Measurements from ENCODE around the gene KLF16. TPM values are rescaled to one million over a fixed set of nuclear protein-coding genes. Genes with fewer than 3 reads are reported as not detected.

KLF16 gene
- total RNA-seq, 1 experiment from 2014 or later: 32.3 TPM

DNA sequence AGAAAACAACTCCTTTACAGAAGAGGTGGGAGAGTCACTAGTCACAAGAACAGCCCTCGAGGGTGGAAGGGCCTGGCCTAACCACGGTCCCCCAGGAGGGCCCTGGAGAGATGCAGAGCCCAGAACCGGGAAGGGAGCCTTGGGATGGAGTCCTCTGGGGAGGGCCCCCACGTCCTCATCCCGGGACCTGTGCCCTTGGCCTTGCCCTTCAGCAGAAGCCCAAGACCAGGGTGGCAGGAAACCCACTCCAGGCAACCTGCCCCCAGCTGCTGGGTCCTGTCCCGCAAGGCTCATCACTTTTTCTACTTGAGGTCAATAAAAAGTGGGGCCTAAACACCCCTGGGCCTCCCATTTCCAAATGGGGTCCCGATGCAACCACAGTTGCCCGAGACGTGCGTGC lies 49.0 kb downstream of the KLF16 start:
- Mint-ChIP-seq H3K4me3 (ENCODE audit: low read depth, unreplicated experiment) (no peak overlapping the region), H3K27me3 (ENCODE audit: unreplicated experiment) (no peaks in the 10 kb centered on the region), H3K9me3 (ENCODE audit: low read depth, unreplicated experiment) (no peaks in the 10 kb centered on the region), H3K36me3 (ENCODE audit: insufficient read depth, unreplicated experiment) (peaks cover 36% of the 10 kb centered on the region), H3K27ac (ENCODE audit: unreplicated experiment) (no peak overlapping the region), H3K4me1 (ENCODE audit: low read depth, unreplicated experiment) (peaks cover 23% of the 10 kb centered on the region)
- no TSS peak for BruUV-seq (replicated peaks)
- DNase-seq: no peak
- intact Hi-C loops (cut with micrococcal nuclease; ENCODE audit: unreplicated experiment): no loop called here
- TF ChIP-seq, protein P1, sequence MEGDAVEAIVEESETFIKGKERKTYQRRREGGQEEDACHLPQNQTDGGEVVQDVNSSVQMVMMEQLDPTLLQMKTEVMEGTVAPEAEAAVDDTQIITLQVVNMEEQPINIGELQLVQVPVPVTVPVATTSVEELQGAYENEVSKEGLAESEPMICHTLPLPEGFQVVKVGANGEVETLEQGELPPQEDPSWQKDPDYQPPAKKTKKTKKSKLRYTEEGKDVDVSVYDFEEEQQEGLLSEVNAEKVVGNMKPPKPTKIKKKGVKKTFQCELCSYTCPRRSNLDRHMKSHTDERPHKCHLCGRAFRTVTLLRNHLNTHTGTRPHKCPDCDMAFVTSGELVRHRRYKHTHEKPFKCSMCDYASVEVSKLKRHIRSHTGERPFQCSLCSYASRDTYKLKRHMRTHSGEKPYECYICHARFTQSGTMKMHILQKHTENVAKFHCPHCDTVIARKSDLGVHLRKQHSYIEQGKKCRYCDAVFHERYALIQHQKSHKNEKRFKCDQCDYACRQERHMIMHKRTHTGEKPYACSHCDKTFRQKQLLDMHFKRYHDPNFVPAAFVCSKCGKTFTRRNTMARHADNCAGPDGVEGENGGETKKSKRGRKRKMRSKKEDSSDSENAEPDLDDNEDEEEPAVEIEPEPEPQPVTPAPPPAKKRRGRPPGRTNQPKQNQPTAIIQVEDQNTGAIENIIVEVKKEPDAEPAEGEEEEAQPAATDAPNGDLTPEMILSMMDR (IDR thresholded peaks at IDR 0.05; ENCODE audit: unreplicated experiment): no peak
- CTCF ChIA-PET: no interaction called here

DNA sequence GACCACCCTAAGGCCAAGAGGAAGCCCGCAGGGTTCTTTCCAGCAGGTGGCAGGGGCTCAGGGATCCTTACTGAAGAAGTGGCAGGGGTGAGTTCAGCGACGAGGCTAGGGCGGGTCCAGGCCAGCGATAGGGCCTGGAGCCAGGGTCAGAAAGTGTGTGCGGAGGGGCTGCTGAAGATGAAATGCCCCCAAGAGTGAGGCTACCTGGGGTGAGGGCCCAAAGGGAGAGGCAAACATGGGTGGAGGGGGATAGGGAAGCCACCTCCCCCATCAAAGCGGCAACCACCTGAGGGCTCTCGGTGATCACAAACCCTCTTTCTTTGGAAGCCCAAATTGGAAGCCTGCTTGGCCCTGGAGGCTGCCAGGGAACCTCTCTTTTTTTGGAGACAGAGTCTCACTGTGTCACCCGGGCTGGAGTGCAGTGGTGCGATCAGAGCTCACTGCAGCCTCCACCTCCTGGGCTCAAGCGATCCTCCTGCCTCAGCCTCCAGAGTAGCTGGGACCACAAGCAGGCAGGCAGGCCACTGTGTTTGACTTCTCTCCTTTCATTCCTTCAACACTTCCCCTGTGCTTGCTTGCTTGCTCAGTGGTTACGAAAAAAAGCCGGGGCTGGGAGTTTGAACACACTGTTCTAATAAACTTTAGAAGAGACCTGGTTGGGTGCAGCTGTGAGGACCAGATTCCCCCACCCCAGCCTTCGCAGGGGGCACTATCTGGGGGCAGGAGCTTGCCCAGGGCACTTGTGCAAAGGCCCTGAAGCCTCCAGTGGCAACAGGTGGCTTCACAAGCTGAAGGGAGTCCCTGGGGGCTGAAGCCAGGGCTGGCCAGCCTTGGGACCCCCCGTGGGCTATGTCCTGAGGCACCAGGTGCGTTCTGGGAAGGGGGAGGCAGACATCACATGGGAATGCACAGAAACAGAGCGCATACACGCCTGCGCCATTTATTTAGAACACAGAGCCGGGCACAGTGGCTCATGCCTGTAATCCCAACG lies 49.9 kb downstream of the KLF16 start:
- Mint-ChIP-seq H3K27ac (ENCODE audit: unreplicated experiment) (peak overlapping the region; percentile 87), H3K9me3 (ENCODE audit: low read depth, unreplicated experiment) (no peaks in the 10 kb centered on the region), H3K4me3 (ENCODE audit: low read depth, unreplicated experiment) (peak overlapping the region; percentile 89), H3K27me3 (ENCODE audit: unreplicated experiment) (no peaks in the 10 kb centered on the region), H3K4me1 (ENCODE audit: low read depth, unreplicated experiment) (peaks cover 23% of the 10 kb centered on the region), H3K36me3 (ENCODE audit: insufficient read depth, unreplicated experiment) (peaks cover 36% of the 10 kb centered on the region)
- TF ChIP-seq, protein P1 (IDR thresholded peaks at IDR 0.05; ENCODE audit: unreplicated experiment): no peak
- no TSS peak for BruUV-seq (replicated peaks)
- no peak for DNase-seq
- CTCF ChIA-PET: no interaction called here
- intact Hi-C loops (cut with micrococcal nuclease; ENCODE audit: unreplicated experiment): no loop called here

DNA sequence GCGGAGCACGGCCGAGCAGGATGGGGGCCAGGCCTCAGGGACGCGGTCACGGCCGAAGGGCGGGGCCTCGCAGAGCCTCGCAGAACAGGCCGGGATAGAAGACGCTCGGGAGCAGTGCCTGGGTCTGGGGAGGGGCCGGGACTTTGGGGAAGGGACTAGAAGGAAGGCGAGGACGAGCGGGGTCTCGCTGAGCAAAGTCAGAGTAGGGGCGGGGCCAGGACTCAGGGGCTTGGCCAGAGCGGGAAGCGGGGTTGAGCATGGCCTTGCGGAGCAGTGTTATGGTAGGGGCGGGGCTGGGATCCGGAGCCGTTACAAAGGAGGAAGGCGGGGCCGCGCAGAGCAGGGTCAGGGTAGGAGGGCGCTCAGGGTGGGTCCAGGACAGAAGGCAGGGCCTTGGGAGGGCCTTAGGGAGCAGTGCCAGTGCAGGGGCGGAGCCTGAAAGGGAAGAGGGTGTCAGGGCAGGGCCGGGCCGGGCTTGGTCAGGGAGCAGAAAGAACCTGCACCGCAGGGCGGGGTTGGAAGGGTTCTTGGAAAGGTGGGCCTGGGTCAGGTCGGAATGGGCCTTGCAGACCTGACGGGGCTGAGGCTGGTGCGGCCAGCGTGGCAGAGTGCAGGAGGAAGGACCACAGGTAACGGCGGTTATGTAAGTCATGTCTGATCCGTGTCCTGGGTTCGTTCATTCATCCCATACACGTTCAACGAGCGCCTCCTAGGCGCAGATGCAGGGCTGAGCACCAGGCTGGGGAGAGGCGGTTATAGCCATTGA lies 50.8 kb downstream of the KLF16 start:
- peak overlapping the region; percentile 87 for H3K27ac Mint-ChIP-seq (ENCODE audit: unreplicated experiment)
- TF ChIP-seq, protein P1 (IDR thresholded peaks at IDR 0.05; ENCODE audit: unreplicated experiment): no peak
- no peaks in the 10 kb centered on the region for H3K9me3 Mint-ChIP-seq (ENCODE audit: low read depth, unreplicated experiment)
- CTCF ChIA-PET: no interaction called here
- H3K27me3 Mint-ChIP-seq (ENCODE audit: unreplicated experiment): no peaks in the 10 kb centered on the region
- peak overlapping the region; percentile 89 for H3K4me3 Mint-ChIP-seq (ENCODE audit: low read depth, unreplicated experiment)
- peak; percentile 93 for DNase-seq
- peaks cover 23% of the 10 kb centered on the region for H3K4me1 Mint-ChIP-seq (ENCODE audit: low read depth, unreplicated experiment)
- peaks cover 31% of the 10 kb centered on the region for H3K36me3 Mint-ChIP-seq (ENCODE audit: insufficient read depth, unreplicated experiment)
- intact Hi-C loops (cut with micrococcal nuclease; ENCODE audit: unreplicated experiment): no loop called here
- no TSS peak for BruUV-seq (replicated peaks)

DNA sequence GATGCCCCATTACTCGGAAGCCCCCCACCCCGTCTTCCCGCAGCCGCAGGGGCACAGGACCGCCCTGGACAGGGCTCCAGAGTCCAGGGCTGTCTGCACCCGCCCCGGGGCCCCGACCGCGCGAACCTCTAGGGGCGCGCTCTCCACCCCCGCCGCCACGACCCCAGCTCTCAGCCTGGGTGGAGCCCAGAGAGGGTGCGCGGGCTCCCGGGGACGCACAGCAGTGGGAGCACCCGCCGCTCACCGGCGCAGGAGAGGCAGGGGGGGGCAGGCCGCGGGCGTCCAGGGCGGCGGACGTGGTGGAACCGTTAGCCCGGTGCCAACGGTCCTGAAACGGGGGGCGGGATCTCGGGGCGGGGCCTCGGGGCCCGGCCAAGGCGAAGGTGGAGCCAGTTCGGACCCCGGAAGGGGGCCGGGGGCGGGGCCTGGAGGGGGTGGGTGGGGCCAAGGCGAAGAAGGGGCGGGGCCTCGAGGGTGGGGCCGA lies 51.4 kb downstream of the KLF16 start, which contains the start of gene ATP8B3:
Gene ATP8B3 (minus strand): TSS at position 335 of the 484 bp plus-strand sequence. CDS start 540 bp downstream, outside the sequence.
- DNase-seq: peak; percentile 36
- Mint-ChIP-seq H3K4me1 (ENCODE audit: low read depth, unreplicated experiment) (peaks cover 23% of the 10 kb centered on the region), H3K36me3 (ENCODE audit: insufficient read depth, unreplicated experiment) (peaks cover 31% of the 10 kb centered on the region), H3K4me3 (ENCODE audit: low read depth, unreplicated experiment) (peak within 1 kb of the TSS; percentile 89), H3K27ac (ENCODE audit: unreplicated experiment) (peak within 1 kb of the TSS; percentile 87), H3K9me3 (ENCODE audit: low read depth, unreplicated experiment) (no peaks in the 10 kb centered on the region), H3K27me3 (ENCODE audit: unreplicated experiment) (no peaks in the 10 kb centered on the region)
- CTCF ChIA-PET: interaction anchor here (0.8 kb wide), 1 partner anchor 18 kb away, joined by 3 read pairs; no protein-coding TSS in a partner anchor
- intact Hi-C loops (cut with micrococcal nuclease; ENCODE audit: unreplicated experiment): no loop called here
- TF ChIP-seq, protein P1 (IDR thresholded peaks at IDR 0.05; ENCODE audit: unreplicated experiment): no peak
- no TSS peak for BruUV-seq (replicated peaks)
